BLaER1 treated with 17β-estradiol and CSF1 and Interleukin-3, amounts not matched to agents 10 nM and 100 nM (cell line): ENCODE measurements around the gene ATXN7L1.
A peak's percentile ranks its signal among the peaks of the same experiment; 100 is the strongest.
"Not testable (repeated sequence)": the region's sequence is repeated elsewhere in the genome, so short reads cannot be mapped to it uniquely, and the experiment has no call there.

ENCODE experiments used
- H3K27ac ChIP-seq, 11 experiments: shearing (Covaris generic); formaldehyde crosslinking; 2 replicates each; pipeline ENCODE4 v1.8.1; 2022
- H3K27me3 ChIP-seq, 11 experiments: shearing (Covaris generic); formaldehyde crosslinking; 2 replicates each; pipeline ENCODE4 v1.8.1; 2022
- H3K36me3 ChIP-seq, 11 experiments: shearing (Covaris generic); formaldehyde crosslinking; 2 replicates each; pipeline ENCODE4 v1.8.1; 2022
- H3K4me1 ChIP-seq, 10 experiments: shearing (Covaris generic); formaldehyde crosslinking; 2 replicates each; pipeline ENCODE4 v1.8.1; 2022
- H3K4me2 ChIP-seq, 11 experiments: shearing (Covaris generic); formaldehyde crosslinking; 2 replicates each; pipeline ENCODE4 v1.8.1; 2022
- H3K4me3 ChIP-seq, 10 experiments: shearing (Covaris generic); formaldehyde crosslinking; 2 replicates each; pipeline ENCODE4 v1.8.1; 2022
- H3K9ac ChIP-seq, 11 experiments: shearing (Covaris generic); formaldehyde crosslinking; 2 replicates each; pipeline ENCODE4 v1.8.1; 2022
- H3K9me3 ChIP-seq, 11 experiments: shearing (Covaris generic); formaldehyde crosslinking; replicated peaks in 1 of 11; 2 replicates each; pipeline ENCODE4 v1.8.1; 2022
- H4K20me1 ChIP-seq, 11 experiments: shearing (Covaris generic); formaldehyde crosslinking; 2 replicates each; pipeline ENCODE4 v1.8.1; 2022
- Cebpa-rat ChIP-seq, 11 experiments: shearing (Covaris generic); IDR thresholded peaks; 2 replicates each; pipeline ENCODE4 v1.8.1; 2022

ATXN7L1 gene

GRCh38 chr7:105719395-105719794 lies 157.0 kb downstream of the ATXN7L1 start:
- H3K9ac ChIP-seq, result no peak overlapping the region
- no peaks in the 10 kb centered on the region; a peak in 1 of 22 replicates for H4K20me1 ChIP-seq
- TF ChIP-seq Cebpa-rat (IDR thresholded peaks at IDR 0.05), result no peak
- H3K4me3 ChIP-seq, result no peak overlapping the region
- H3K27me3 ChIP-seq, result no peaks in the 10 kb centered on the region
- H3K4me2 ChIP-seq, result peak overlapping the region; percentile 43 to 74 (median 67)
- no peak overlapping the region for H3K27ac ChIP-seq
- H3K9me3 ChIP-seq, result peaks cover 0 to under 1% (median 0%) of the 10 kb centered on the region in 11 experiments; a peak in 1 of 22 replicates
- H3K36me3 ChIP-seq, result no peaks in the 10 kb centered on the region
- peaks cover 15 to 21% (median 19%) of the 10 kb centered on the region in 10 experiments for H3K4me1 ChIP-seq

- H3K27ac ChIP-seq, result peak overlapping the region in 2 of 11 experiments; percentile 28 to 31; a peak in 2 of 22 replicates
- H3K4me2 ChIP-seq, result peak overlapping the region; percentile 43 to 74 (median 67)
- TF ChIP-seq Cebpa-rat (IDR thresholded peaks at IDR 0.05), result no peak
- H4K20me1 ChIP-seq, result no peaks in the 10 kb centered on the region; a peak in 1 of 22 replicates
- H3K4me3 ChIP-seq, result no peak overlapping the region
- H3K36me3 ChIP-seq, result peaks cover 0 to 3% (median 0%) of the 10 kb centered on the region in 11 experiments; a peak in 3 of 22 replicates
- H3K27me3 ChIP-seq, result no peaks in the 10 kb centered on the region
- peaks cover 15 to 24% (median 19%) of the 10 kb centered on the region in 10 experiments for H3K4me1 ChIP-seq
- H3K9ac ChIP-seq, result no peak overlapping the region
- peaks cover 5 to 10% (median 8%) of the 10 kb centered on the region in 11 experiments; a peak in 20 of 22 replicates for H3K9me3 ChIP-seq
Observed at GRCh38 chr7:105718511-105718925, 157.9 kb downstream of the ATXN7L1 start.

GRCh38 chr7:105715528-105715927 lies 160.9 kb downstream of the ATXN7L1 start:
- H3K27me3 ChIP-seq, result no peaks in the 10 kb centered on the region
- TF ChIP-seq Cebpa-rat (IDR thresholded peaks at IDR 0.05), result no peak
- no peak overlapping the region for H3K27ac ChIP-seq
- H4K20me1 ChIP-seq, result no peaks in the 10 kb centered on the region; a peak in 1 of 22 replicates
- H3K9me3 ChIP-seq, result peaks cover 34 to 40% (median 37%) of the 10 kb centered on the region in 11 experiments
- H3K9ac ChIP-seq, result no peak overlapping the region
- peaks cover 15 to 43% (median 19%) of the 10 kb centered on the region in 10 experiments for H3K4me1 ChIP-seq
- no peak overlapping the region for H3K4me3 ChIP-seq
- H3K36me3 ChIP-seq, result peaks cover 0 to 30% (median 19%) of the 10 kb centered on the region in 11 experiments; a peak in 13 of 22 replicates
- H3K4me2 ChIP-seq, result no peak overlapping the region

GRCh38 chr7:105713488-105714465 lies 162.6 kb downstream of the ATXN7L1 start:
- Histone ChIP-seq H3K9ac (no peak overlapping the region), H3K4me1 (peaks cover 6 to 33% (median 8%) of the 10 kb centered on the region in 10 experiments), H4K20me1 (no peaks in the 10 kb centered on the region), H3K27me3 (no peaks in the 10 kb centered on the region), H3K36me3 (peaks cover 0 to 33% (median 21%) of the 10 kb centered on the region in 11 experiments; a peak in 14 of 22 replicates), H3K27ac (no peak overlapping the region), H3K4me2 (peak overlapping the region in 2 of 11 experiments; percentile 14 to 54; a peak in 3 of 22 replicates), H3K9me3 (peaks cover 47 to 57% (median 54%) of the 10 kb centered on the region in 11 experiments), H3K4me3 (no peak overlapping the region)
- no peak for TF ChIP-seq Cebpa-rat (IDR thresholded peaks at IDR 0.05)

- Histone ChIP-seq H3K4me2 (peak overlapping the region in 2 of 11 experiments; percentile 25 to 54; a peak in 3 of 22 replicates), H3K9me3 (peaks cover 47 to 59% (median 56%) of the 10 kb centered on the region in 11 experiments), H3K27ac (no peak overlapping the region; a peak in 1 of 22 replicates), H3K4me1 (peaks cover 0 to 33% (median 4%) of the 10 kb centered on the region in 10 experiments; a peak in 11 of 20 replicates), H3K9ac (no peak overlapping the region), H4K20me1 (no peaks in the 10 kb centered on the region), H3K27me3 (no peaks in the 10 kb centered on the region), H3K4me3 (no peak overlapping the region; a peak in 1 of 20 replicates), H3K36me3 (peaks cover 0 to 33% (median 21%) of the 10 kb centered on the region in 11 experiments; a peak in 14 of 22 replicates)
- no peak for TF ChIP-seq Cebpa-rat (IDR thresholded peaks at IDR 0.05)
Observed at GRCh38 chr7:105712877-105713276, 163.5 kb downstream of the ATXN7L1 start.

GRCh38 chr7:105711726-105712402 lies 164.5 kb downstream of the ATXN7L1 start:
- H3K4me2 ChIP-seq, result peak overlapping the region in 1 of 11 experiments; percentile 23; a peak in 2 of 22 replicates
- H3K9ac ChIP-seq, result no peak overlapping the region
- H3K27me3 ChIP-seq, result no peaks in the 10 kb centered on the region
- peaks cover 47 to 59% (median 56%) of the 10 kb centered on the region in 11 experiments for H3K9me3 ChIP-seq
- H3K4me1 ChIP-seq, result peaks cover 0 to 43% (median 11%) of the 10 kb centered on the region in 10 experiments; a peak in 13 of 20 replicates
- TF ChIP-seq Cebpa-rat (IDR thresholded peaks at IDR 0.05), result no peak
- no peaks in the 10 kb centered on the region for H4K20me1 ChIP-seq
- H3K36me3 ChIP-seq, result peaks cover 0 to 33% (median 21%) of the 10 kb centered on the region in 11 experiments; a peak in 14 of 22 replicates
- H3K4me3 ChIP-seq, result peak overlapping the region in 9 of 10 experiments; percentile 6 to 51 (median 15); a peak in 10 of 20 replicates
- no peak overlapping the region for H3K27ac ChIP-seq

- not testable (repeated sequence) for H3K4me2 ChIP-seq, H3K27ac ChIP-seq, H3K27me3 ChIP-seq, H4K20me1 ChIP-seq, H3K9ac ChIP-seq
- H3K36me3 ChIP-seq, result peaks cover 0 to 33% (median 21%) of the 10 kb centered on the region in 11 experiments; a peak in 14 of 22 replicates
- H3K4me3 ChIP-seq, result peak overlapping the region in 4 of 10 experiments; percentile 6 to 42 (median 16); a peak in 2 of 20 replicates
- H3K9me3 ChIP-seq, result peaks cover 47 to 59% (median 56%) of the 10 kb centered on the region in 11 experiments
- peaks cover 0 to 43% (median 11%) of the 10 kb centered on the region in 10 experiments; a peak in 13 of 20 replicates for H3K4me1 ChIP-seq
Observed at GRCh38 chr7:105710720-105711119, 165.7 kb downstream of the ATXN7L1 start.

GRCh38 chr7:105708763-105709080 lies 167.7 kb downstream of the ATXN7L1 start:
- peaks cover 0 to 42% (median 11%) of the 10 kb centered on the region in 10 experiments; a peak in 13 of 20 replicates for H3K4me1 ChIP-seq

More at GRCh38 chr7:105708763-105709080, 167.7 kb downstream of the ATXN7L1 start:
- H3K4me3 ChIP-seq, result no peak overlapping the region
- no peak for TF ChIP-seq Cebpa-rat (IDR thresholded peaks at IDR 0.05)
- H3K9me3 ChIP-seq, result peaks cover 43 to 52% (median 51%) of the 10 kb centered on the region in 11 experiments
- peaks cover 0 to 33% (median 21%) of the 10 kb centered on the region in 11 experiments; a peak in 14 of 22 replicates for H3K36me3 ChIP-seq
- H3K27me3 ChIP-seq, result no peaks in the 10 kb centered on the region
- H3K27ac ChIP-seq, result no peak overlapping the region
- no peaks in the 10 kb centered on the region for H4K20me1 ChIP-seq
- no peak overlapping the region for H3K9ac ChIP-seq
- peak overlapping the region in 1 of 11 experiments; percentile 63; a peak in 1 of 22 replicates for H3K4me2 ChIP-seq
